NCI-H2196 treated with DMSO at 0.1 percent for 48 hours (cell line): Measurements from ENCODE around the gene COL5A1.

ENCODE experiments used
- DNase-seq: peaks from one replicate; lab custom pipeline; 2025; ENCODE audit not compliant: unreplicated experiment; lab: John Stamatoyannopoulos, UW

Gene COL5A1

GRCh38 chr9:134782921-134783698 lies 141.5 kb downstream of the COL5A1 start:
- no peak for DNase-seq

GRCh38 chr9:134783699-134784039 lies 142.1 kb downstream of the COL5A1 start:
- no peak for DNase-seq

- DNase-seq = no peak
Measured at GRCh38 chr9:134784577-134785305, 143.1 kb downstream of the COL5A1 start.

GRCh38 chr9:134785325-134786108 lies 143.9 kb downstream of the COL5A1 start:
- no peak for DNase-seq

- DNase-seq = no peak
Measured at GRCh38 chr9:134787601-134788531, 146.3 kb downstream of the COL5A1 start.

- DNase-seq = no peak
Measured at GRCh38 chr9:134789168-134789567, 147.6 kb downstream of the COL5A1 start.

- no peak for DNase-seq
Measured at GRCh38 chr9:134791009-134791408, 149.4 kb downstream of the COL5A1 start.

GRCh38 chr9:134792627-134793026 lies 151.0 kb downstream of the COL5A1 start:
- no peak for DNase-seq

- no peak for DNase-seq
Measured at GRCh38 chr9:134793288-134794188, 151.9 kb downstream of the COL5A1 start.

- no peak for DNase-seq
Measured at GRCh38 chr9:134794663-134795370, 153.2 kb downstream of the COL5A1 start.

- DNase-seq = no peak
Measured at GRCh38 chr9:134795446-134795845, 153.8 kb downstream of the COL5A1 start.

GRCh38 chr9:134796882-134797281 lies 155.3 kb downstream of the COL5A1 start:
- DNase-seq = no peak

GRCh38 chr9:134800791-134801339 lies 159.3 kb downstream of the COL5A1 start:
- DNase-seq = no peak

- DNase-seq = no peak
Measured at GRCh38 chr9:134802216-134802795, 160.7 kb downstream of the COL5A1 start.

- DNase-seq = no peak
Measured at GRCh38 chr9:134804871-134805270, 163.3 kb downstream of the COL5A1 start.

GRCh38 chr9:134807716-134808446 lies 166.3 kb downstream of the COL5A1 start:
- no peak for DNase-seq

- DNase-seq = no peak
Measured at GRCh38 chr9:134808447-134808792, 166.8 kb downstream of the COL5A1 start.

GRCh38 chr9:134809292-134809691 lies 167.7 kb downstream of the COL5A1 start:
- DNase-seq = no peak
